Effector memory CD4-positive, alpha-beta T cell (primary cell): ENCODE data around the gene ARHGEF6.
"Not testable (repeated sequence)": the region's sequence is repeated elsewhere in the genome, so short reads cannot be mapped to it uniquely, and the experiment has no call there.

ENCODE experiments used
- DNase-seq, 3 donors: peaks; one replicate each; pipeline ENCODE4 v3.0.0-alpha.2; 2020
- H3K27ac ChIP-seq: 2 replicates; pipeline ENCODE4 v1.7.0; 2013; ENCODE audit warnings: mild to moderate bottlenecking, low read length, moderate library complexity; ENCODE audit not compliant: insufficient read depth, poor library complexity, severe bottlenecking
- H3K27me3 ChIP-seq: replicated peaks from 2 replicates; pipeline ENCODE4 v1.7.0; 2013; ENCODE audit warnings: mild to moderate bottlenecking, low read length; ENCODE audit not compliant: insufficient read depth, control insufficient read depth, poor library complexity, severe bottlenecking
- H3K36me3 ChIP-seq: 2 replicates; pipeline ENCODE4 v1.7.0; 2013; ENCODE audit warnings: mild to moderate bottlenecking, low read length, moderate library complexity; ENCODE audit not compliant: control insufficient read depth, insufficient read depth
- H3K4me1 ChIP-seq: 2 replicates; pipeline ENCODE4 v1.7.0; 2013; ENCODE audit warnings: low read length, mild to moderate bottlenecking; ENCODE audit not compliant: control insufficient read depth, insufficient read depth, poor library complexity, severe bottlenecking
- H3K4me3 ChIP-seq: 2 replicates; pipeline ENCODE4 v1.7.0; 2013; ENCODE audit warnings: low read length, low read depth, mild to moderate bottlenecking; ENCODE audit not compliant: insufficient read depth, poor library complexity, severe bottlenecking
- H3K9me3 ChIP-seq: 2 replicates; pipeline ENCODE4 v1.7.0; 2013; ENCODE audit warnings: mild to moderate bottlenecking, low read length, moderate library complexity; ENCODE audit not compliant: control insufficient read depth

Gene ARHGEF6

GRCh38 chrX:136789856-136790255 is 9.1 kb upstream of the ARHGEF6 start:
- no peak overlapping the region for H3K27ac ChIP-seq
- no peaks in the 10 kb centered on the region for H3K9me3 ChIP-seq
- DNase-seq, result no peak

GRCh38 chrX:136784231-136784630 is 3.5 kb upstream of the ARHGEF6 start:
- no peak for DNase-seq

More at GRCh38 chrX:136789856-136790255, 9.1 kb upstream of the ARHGEF6 start:
- H3K4me1 ChIP-seq, result no peaks in the 10 kb centered on the region
- H3K4me3 ChIP-seq, result no peak overlapping the region
- no peaks in the 10 kb centered on the region for H3K36me3 ChIP-seq
- no peaks in the 10 kb centered on the region for H3K27me3 ChIP-seq

GRCh38 chrX:136783159-136783558 is 2.4 kb upstream of the ARHGEF6 start:
- no peaks in the 10 kb centered on the region for H3K4me1 ChIP-seq
- H3K36me3 ChIP-seq, result no peaks in the 10 kb centered on the region
- H3K4me3 ChIP-seq, result no peak overlapping the region
- H3K27me3 ChIP-seq, result no peaks in the 10 kb centered on the region
- H3K9me3 ChIP-seq, result no peaks in the 10 kb centered on the region
- DNase-seq, result no peak
- H3K27ac ChIP-seq, result no peak overlapping the region

More at GRCh38 chrX:136784231-136784630, 3.5 kb upstream of the ARHGEF6 start:
- H3K36me3 ChIP-seq, result no peaks in the 10 kb centered on the region
- H3K27me3 ChIP-seq, result no peaks in the 10 kb centered on the region
- no peaks in the 10 kb centered on the region for H3K4me1 ChIP-seq
- no peak overlapping the region for H3K27ac ChIP-seq
- H3K4me3 ChIP-seq, result no peak overlapping the region
- H3K9me3 ChIP-seq, result no peaks in the 10 kb centered on the region

GRCh38 chrX:136781180-136781797 is 557 bp upstream of the ARHGEF6 start:
- H3K36me3 ChIP-seq, result no peaks in the 10 kb centered on the region
- DNase-seq, result no peak
- no peaks in the 10 kb centered on the region for H3K9me3 ChIP-seq
- peak overlapping the region; percentile 16 for H3K4me3 ChIP-seq
- no peak overlapping the region for H3K27ac ChIP-seq
- no peaks in the 10 kb centered on the region for H3K27me3 ChIP-seq
- no peaks in the 10 kb centered on the region for H3K4me1 ChIP-seq

GRCh38 chrX:136780241-136780640 is 491 bp downstream of the ARHGEF6 start:
- DNase-seq, result no peak
- no peaks in the 10 kb centered on the region for H3K9me3 ChIP-seq
- H3K4me3 ChIP-seq, result peak overlapping the region; percentile 53
- H3K4me1 ChIP-seq, result no peaks in the 10 kb centered on the region
- no peaks in the 10 kb centered on the region for H3K27me3 ChIP-seq
- H3K27ac ChIP-seq, result peak overlapping the region; percentile 69
- no peaks in the 10 kb centered on the region for H3K36me3 ChIP-seq

- Histone ChIP-seq H3K27me3 (no peaks in the 10 kb centered on the region), H3K27ac (peak overlapping the region; percentile 69), H3K4me1 (no peaks in the 10 kb centered on the region), H3K4me3 (peak overlapping the region; percentile 53), H3K36me3 (no peaks in the 10 kb centered on the region), H3K9me3 (no peaks in the 10 kb centered on the region)
- DNase-seq, result no peak
Observed at GRCh38 chrX:136779346-136779781, 1.4 kb downstream of the ARHGEF6 start.

GRCh38 chrX:136778916-136779315 is 1.8 kb downstream of the ARHGEF6 start:
- H3K4me3 ChIP-seq, result peak overlapping the region; percentile 53
- peak overlapping the region; percentile 69 for H3K27ac ChIP-seq
- no peak for DNase-seq
- no peaks in the 10 kb centered on the region for H3K4me1 ChIP-seq
- H3K36me3 ChIP-seq, result no peaks in the 10 kb centered on the region
- H3K27me3 ChIP-seq, result no peaks in the 10 kb centered on the region
- no peaks in the 10 kb centered on the region for H3K9me3 ChIP-seq

- Histone ChIP-seq H3K4me3 (no peak overlapping the region), H3K36me3 (no peaks in the 10 kb centered on the region), H3K27me3 (no peaks in the 10 kb centered on the region), H3K27ac (no peak overlapping the region), H3K4me1 (no peaks in the 10 kb centered on the region), H3K9me3 (no peaks in the 10 kb centered on the region)
- no peak for DNase-seq
Observed at GRCh38 chrX:136778020-136778419, 2.7 kb downstream of the ARHGEF6 start.

- H3K27ac ChIP-seq, result no peak overlapping the region
- H3K36me3 ChIP-seq, result no peaks in the 10 kb centered on the region
- DNase-seq, result no peak
- H3K27me3 ChIP-seq, result no peaks in the 10 kb centered on the region
- H3K9me3 ChIP-seq, result no peaks in the 10 kb centered on the region
- no peak overlapping the region for H3K4me3 ChIP-seq
- peaks cover 3% of the 10 kb centered on the region for H3K4me1 ChIP-seq
Observed at GRCh38 chrX:136773648-136774047, 7.1 kb downstream of the ARHGEF6 start.

- not testable (repeated sequence) for H3K27me3 ChIP-seq, H3K36me3 ChIP-seq, H3K9me3 ChIP-seq, H3K27ac ChIP-seq, H3K4me1 ChIP-seq, DNase-seq, H3K4me3 ChIP-seq
Observed at GRCh38 chrX:136771869-136772268, 8.9 kb downstream of the ARHGEF6 start.
